Thyroid gland (tissue), 4 donors: ENCODE measurements around the gene RNF166. TPM values are rescaled to one million over a fixed set of nuclear protein-coding genes. Genes with fewer than 3 reads are reported as not detected.

Source experiments
- DNase-seq, 2 donors: peaks; one replicate each; pipeline ENCODE4 v3.0.0-alpha.2; 2019
- H3K27ac ChIP-seq, 3 donors: fragments of 200-600 bp; sonication (generic); 1 replicate in 2 of 3; 2 replicates in 1 of 3; pipeline ENCODE4 v1.5.1; 2016 to 2019; ENCODE audit warnings: mild to moderate bottlenecking in 1 of 3, moderate library complexity in 1 of 3
- H3K27me3 ChIP-seq: fragments of 200-600 bp; sonication (generic); one replicate; pipeline ENCODE4 v1.5.1; 2019
- H3K36me3 ChIP-seq, 2 donors: fragments of 200-600 bp; sonication (generic); one replicate each; pipeline ENCODE4 v1.5.1; 2016 to 2019
- H3K4me1 ChIP-seq, 2 donors: fragments of 200-600 bp; sonication (generic); one replicate each; pipeline ENCODE4 v1.5.1; 2017 to 2019
- H3K4me3 ChIP-seq, 3 donors: fragments of 200-600 bp; sonication (generic); replicated peaks in 1 of 3; 1 replicate in 2 of 3; 2 replicates in 1 of 3; pipeline ENCODE4 v1.5.1; 2016; ENCODE audit warnings: mild to moderate bottlenecking in 1 of 3
- H3K9me3 ChIP-seq: fragments of 200-600 bp; sonication (generic); one replicate; pipeline ENCODE4 v1.5.1; 2017
- CTCF ChIP-seq, 6 experiments: fragments of 200-600 bp in 3 of 6; fragments of 450-650 bp in 3 of 6; sonication (generic) in 3 of 6; IDR thresholded peaks; one replicate each; pipeline ENCODE4 v1.5.1; 2016 to 2019; ENCODE audit warnings: antibody characterized with exemption in 6 of 6, mild to moderate bottlenecking in 2 of 6, inconsistent platforms in 1 of 6, moderate library complexity in 1 of 6
- POLR2A ChIP-seq, 2 donors: fragments of 450-650 bp; IDR thresholded peaks; one replicate each; pipeline ENCODE4 v1.6.1; 2017; ENCODE audit warnings: antibody characterized with exemption in 2 of 2, mild to moderate bottlenecking in 2 of 2, moderate library complexity in 1 of 2
- WGBS, 2 donors: methylation state at CpG; one replicate each; pipeline ENCODE4 v1.1.5; 2017; 5-methylcytosine and 5-hydroxymethylcytosine counted together
- intact Hi-C: fragments of 100-400 bp; cut with DNase I; formaldehyde crosslinking; loops from one replicate; pipeline ENCODE4 v1.15.1; 2023
- total RNA-seq, 4 donors: library from RNA; depleted of rRNA; stranded (reverse); fragments of >200 nt; gene quantifications; one replicate each; pipeline ENCODE4 v1.2.3, GENCODE V29; 2016

RNF166 gene
- total RNA-seq, 4 donors from 2014 or later, result 12.5 to 26.8 (median 19.1) TPM

- H3K4me3 ChIP-seq, result no peak overlapping the region
- intact Hi-C loops, result no loop called here
- H3K27ac ChIP-seq, result no peak overlapping the region
- no peak for TF ChIP-seq CTCF (IDR thresholded peaks at IDR 0.05)
- TF ChIP-seq POLR2A (IDR thresholded peaks at IDR 0.05), result no peak
- H3K27me3 ChIP-seq, result no peaks in the 10 kb centered on the region
- 93 to 98% methylated on average over 14 to 17 of the region's 21 CpGs for WGBS, 2 donors
- DNase-seq, result no peak
- peaks cover 56 to 64% of the 10 kb centered on the region in 2 donors for H3K36me3 ChIP-seq
- no peaks in the 10 kb centered on the region for H3K9me3 ChIP-seq
- H3K4me1 ChIP-seq, result peaks cover 0 to 4% of the 10 kb centered on the region in 2 donors
These were observed 10.4 kb upstream of the RNF166 start for GRCh38 chr16:88716601-88717001.

- Histone ChIP-seq H3K4me3 (no peak overlapping the region), H3K4me1 (peaks cover 0 to 4% of the 10 kb centered on the region in 2 donors), H3K27ac (no peak overlapping the region), H3K27me3 (no peaks in the 10 kb centered on the region), H3K36me3 (peaks cover 52 to 60% of the 10 kb centered on the region in 2 donors), H3K9me3 (no peaks in the 10 kb centered on the region)
- 92 to 100% methylated on average over 5 to 6 of the region's 15 CpGs for WGBS, 2 donors
- no peak for TF ChIP-seq CTCF (IDR thresholded peaks at IDR 0.05)
- no peak for TF ChIP-seq POLR2A (IDR thresholded peaks at IDR 0.05)
- intact Hi-C loops, result no loop called here
- DNase-seq, result no peak
These were observed 10.0 kb upstream of the RNF166 start for GRCh38 chr16:88716201-88716600.

GRCh38 chr16:88715312-88716190 lies 9.3 kb upstream of the RNF166 start:
- H3K27ac ChIP-seq, result no peak overlapping the region
- DNase-seq, result no peak
- H3K9me3 ChIP-seq, result no peaks in the 10 kb centered on the region

GRCh38 chr16:88714420-88715302 lies 8.5 kb upstream of the RNF166 start:
- H3K27ac ChIP-seq, result no peak overlapping the region
- peaks cover 0 to 11% of the 10 kb centered on the region in 2 donors for H3K4me1 ChIP-seq
- no peak overlapping the region for H3K4me3 ChIP-seq
- DNase-seq, result no peak
- H3K27me3 ChIP-seq, result no peaks in the 10 kb centered on the region
- no peaks in the 10 kb centered on the region for H3K9me3 ChIP-seq
- 92 to 94% methylated on average over 15 to 37 of the region's 42 CpGs for WGBS, 2 donors
- TF ChIP-seq POLR2A (IDR thresholded peaks at IDR 0.05) (no peak), CTCF (IDR thresholded peaks at IDR 0.05) (no peak)
- intact Hi-C loops, result no loop called here
- H3K36me3 ChIP-seq, result peaks cover 37 to 50% of the 10 kb centered on the region in 2 donors

More at GRCh38 chr16:88715312-88716190, 9.3 kb upstream of the RNF166 start:
- H3K27me3 ChIP-seq, result no peaks in the 10 kb centered on the region
- peaks cover 0 to 10% of the 10 kb centered on the region in 2 donors for H3K4me1 ChIP-seq
- whole genome bisulfite sequencing, 2 donors, result 96% methylated on average over 32 to 47 of the region's 57 CpGs
- TF ChIP-seq CTCF (IDR thresholded peaks at IDR 0.05) (no peak), POLR2A (IDR thresholded peaks at IDR 0.05) (no peak)
- intact Hi-C loops, result no loop called here
- H3K36me3 ChIP-seq, result peaks cover 46 to 55% of the 10 kb centered on the region in 2 donors
- no peak overlapping the region for H3K4me3 ChIP-seq
